RWPE2 (cell line): ENCODE data around the gene IQGAP2.
A peak's percentile ranks its signal among the peaks of the same experiment; 100 is the strongest.

Experiments used
- ATAC-seq: fragments of 200-7000 bp; cut with Tn5 transposase; 3 replicates; pipeline ENCODE4 v1.9.1; 2021; ENCODE audit warnings: low read depth
- DNase-seq: peaks from one replicate; pipeline ENCODE4 v3.0.0-alpha.2; 2020; ENCODE audit warnings: low spot score
- H3K27ac ChIP-seq: fragments of 450-650 bp; 2 replicates; pipeline ENCODE4 v1.5.1; 2017; ENCODE audit warnings: mild to moderate bottlenecking; ENCODE audit not compliant: poor library complexity, severe bottlenecking
- H3K27me3 ChIP-seq: fragments of 250-450 bp; sonication (Bioruptor Pico); 2 replicates; pipeline ENCODE4 v1.5.1; 2021; ENCODE audit warnings: mild to moderate bottlenecking, moderate library complexity; ENCODE audit not compliant: insufficient read depth, poor library complexity, severe bottlenecking
- H3K36me3 ChIP-seq: fragments of 250-450 bp; sonication (Bioruptor Pico); 2 replicates; pipeline ENCODE4 v1.5.1; 2020; ENCODE audit warnings: low read depth, mild to moderate bottlenecking, moderate library complexity
- H3K4me1 ChIP-seq: fragments of 250-450 bp; sonication (Bioruptor Pico); 2 replicates; pipeline ENCODE4 v1.5.1; 2021; ENCODE audit warnings: mild to moderate bottlenecking, moderate library complexity; ENCODE audit not compliant: insufficient read depth, poor library complexity, severe bottlenecking
- H3K4me3 ChIP-seq: fragments of 250-450 bp; sonication (Bioruptor Pico); 2 replicates; pipeline ENCODE4 v1.5.1; 2021; ENCODE audit warnings: mild to moderate bottlenecking, moderate library complexity; ENCODE audit not compliant: severe bottlenecking
- H3K9me3 ChIP-seq: fragments of 250-450 bp; sonication (Bioruptor Pico); 2 replicates; pipeline ENCODE4 v1.5.1; 2021; ENCODE audit warnings: mild to moderate bottlenecking, moderate library complexity; ENCODE audit not compliant: severe bottlenecking
- CTCF ChIP-seq: fragments of 450-650 bp; IDR thresholded peaks from one replicate; pipeline ENCODE4 v1.5.1; 2017; ENCODE audit warnings: mild to moderate bottlenecking, moderate library complexity; ENCODE audit not compliant: poor library complexity, severe bottlenecking

The IQGAP2 gene

DNA sequence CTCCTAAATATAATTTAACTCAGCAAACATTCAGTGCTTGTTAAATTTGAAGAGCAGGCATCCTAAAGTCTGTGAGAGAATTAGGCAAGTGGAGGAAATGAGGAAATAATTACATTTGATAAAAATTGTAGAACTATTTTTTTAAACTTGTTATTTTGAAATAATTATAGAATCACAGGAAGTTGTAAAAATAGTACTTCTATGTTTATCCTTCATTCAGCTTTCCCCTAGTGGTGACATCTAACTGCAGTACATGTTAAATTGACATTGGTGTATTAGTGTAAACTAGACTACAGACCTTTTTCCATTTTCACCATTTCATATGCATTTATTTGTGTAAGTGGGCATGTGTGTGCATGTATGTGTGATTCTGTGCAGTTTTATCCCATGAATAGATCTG lies 168.5 kb downstream of the IQGAP2 start:
- H3K4me3 ChIP-seq: no peak overlapping the region
- H3K27ac ChIP-seq: no peak overlapping the region
- DNase-seq (no peak), ATAC-seq (no peak)
- no peaks in the 10 kb centered on the region for H3K36me3 ChIP-seq
- peak; percentile 26 for TF ChIP-seq CTCF
- no peaks in the 10 kb centered on the region for H3K4me1 ChIP-seq
- no peaks in the 10 kb centered on the region for H3K27me3 ChIP-seq
- H3K9me3 ChIP-seq: no peaks in the 10 kb centered on the region

DNA sequence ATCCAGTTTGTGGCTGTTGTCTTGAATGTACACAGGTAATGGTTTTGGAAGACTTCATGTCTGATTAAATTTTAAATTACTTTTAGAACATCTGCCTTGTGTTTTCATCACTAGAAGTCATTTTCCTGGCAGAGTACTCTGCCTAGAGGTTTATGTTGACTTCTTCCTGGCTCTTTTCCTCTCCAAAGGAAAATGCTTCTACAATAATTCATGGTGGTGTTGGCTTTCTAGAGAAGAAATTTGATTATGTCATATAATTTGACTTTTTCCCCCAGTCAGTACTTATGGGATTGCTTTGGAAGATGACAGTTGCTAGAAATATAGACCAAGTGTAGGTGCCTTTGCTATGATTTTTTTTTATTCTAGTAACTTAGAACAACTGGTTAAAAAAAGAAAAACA lies 173.4 kb downstream of the IQGAP2 start:
- H3K36me3 ChIP-seq: no peaks in the 10 kb centered on the region
- H3K9me3 ChIP-seq: no peaks in the 10 kb centered on the region
- ATAC-seq (no peak), DNase-seq (no peak)
- H3K27me3 ChIP-seq: no peaks in the 10 kb centered on the region
- no peak for TF ChIP-seq CTCF
- H3K4me3 ChIP-seq: no peak overlapping the region
- peaks cover 2% of the 10 kb centered on the region for H3K4me1 ChIP-seq
- H3K27ac ChIP-seq: no peak overlapping the region

DNA sequence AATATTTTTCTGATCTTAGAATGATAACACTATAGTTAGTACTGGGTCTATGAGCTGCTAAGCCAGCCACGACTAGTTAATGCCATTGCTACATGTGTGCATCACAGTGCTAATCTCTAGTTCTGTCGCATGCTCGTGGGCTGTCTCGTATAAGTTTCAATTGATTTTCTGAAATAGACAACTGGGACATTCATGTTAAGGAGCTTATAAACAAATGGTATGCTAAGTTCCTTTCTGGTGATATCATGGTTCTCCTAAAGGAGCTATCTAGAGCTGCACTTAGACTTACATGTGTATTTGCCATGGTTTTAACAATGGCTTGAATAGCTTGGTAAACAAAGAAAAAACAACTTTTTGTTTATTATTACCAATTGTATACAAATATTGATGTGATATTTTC lies 173.9 kb downstream of the IQGAP2 start:
- Histone ChIP-seq H3K4me3 (no peak overlapping the region), H3K4me1 (peaks cover 2% of the 10 kb centered on the region), H3K27me3 (no peaks in the 10 kb centered on the region), H3K36me3 (no peaks in the 10 kb centered on the region), H3K9me3 (no peaks in the 10 kb centered on the region), H3K27ac (no peak overlapping the region)
- no peak for DNase-seq
- no peak for TF ChIP-seq CTCF
- no peak for ATAC-seq

DNA sequence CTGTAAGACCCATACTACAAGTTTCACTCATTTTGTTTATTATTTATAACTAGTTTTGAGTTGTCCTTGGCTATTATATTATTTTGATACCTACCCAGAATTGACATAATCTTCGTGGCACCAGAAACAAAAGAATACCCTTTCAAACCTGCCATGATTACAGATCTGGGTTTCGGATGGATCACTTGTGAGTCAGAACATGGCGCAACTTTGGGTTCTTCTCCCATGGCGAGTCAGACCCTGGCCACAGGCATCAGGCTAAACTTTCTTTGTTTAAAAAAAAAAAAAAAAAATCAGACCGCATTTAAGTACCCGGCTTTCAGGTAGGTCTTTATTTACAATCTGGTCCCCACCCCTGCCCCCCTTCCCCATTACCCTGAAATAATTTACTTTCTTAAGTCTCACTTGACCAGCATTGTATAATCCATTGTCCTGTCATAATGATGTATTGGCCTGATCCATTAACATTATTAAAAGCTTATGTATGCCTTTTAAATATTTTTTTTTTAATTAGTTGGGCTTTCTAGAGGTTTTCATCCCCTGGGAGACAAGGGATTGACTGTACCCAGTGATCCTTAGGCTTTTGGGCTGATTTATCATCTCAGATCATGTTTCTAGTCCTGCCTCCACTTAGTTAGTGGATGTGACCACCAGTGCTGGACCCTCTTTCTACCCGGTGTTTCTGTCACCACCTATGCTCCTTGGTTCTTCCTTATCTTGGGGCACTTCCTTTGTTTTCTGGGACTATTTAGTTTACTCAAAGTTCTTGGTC lies 176.3 kb downstream of the IQGAP2 start:
- TF ChIP-seq CTCF: no peak
- Histone ChIP-seq H3K9me3 (no peaks in the 10 kb centered on the region), H3K4me3 (no peak overlapping the region), H3K36me3 (no peaks in the 10 kb centered on the region), H3K27ac (no peak overlapping the region), H3K27me3 (no peaks in the 10 kb centered on the region), H3K4me1 (peaks cover 2% of the 10 kb centered on the region)
- DNase-seq: no peak
- ATAC-seq: peak; percentile 87

DNA sequence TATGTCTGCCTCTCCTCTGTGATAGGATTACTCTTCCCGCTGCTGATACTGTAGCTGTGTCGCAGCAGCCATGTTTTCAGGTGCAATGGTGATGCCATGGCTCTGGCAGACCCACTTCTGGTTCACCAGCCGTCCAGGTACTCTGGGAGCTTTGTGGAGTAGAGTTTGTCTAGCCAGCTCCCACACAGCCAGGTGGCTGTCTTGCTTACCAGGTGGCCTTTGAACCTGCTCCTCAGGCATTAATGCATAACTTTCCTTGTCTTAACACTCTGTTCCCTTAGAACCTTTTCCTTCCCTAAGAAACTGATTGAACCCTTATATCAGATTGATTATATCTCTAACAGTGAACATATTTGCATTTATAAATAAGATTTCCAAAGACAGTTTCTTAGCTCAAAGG lies 177.9 kb downstream of the IQGAP2 start:
- Histone ChIP-seq H3K4me3 (no peak overlapping the region), H3K9me3 (no peaks in the 10 kb centered on the region), H3K27ac (no peak overlapping the region), H3K4me1 (peaks cover 2% of the 10 kb centered on the region), H3K36me3 (no peaks in the 10 kb centered on the region), H3K27me3 (no peaks in the 10 kb centered on the region)
- no peak for DNase-seq
- no peak for ATAC-seq
- no peak for TF ChIP-seq CTCF
